Tibial nerve (tissue), 4 donors: ENCODE results near the gene GTF2H4.

Source experiments
- EP300 ChIP-seq, 2 donors: sonication (generic); formaldehyde crosslinking; IDR thresholded peaks; one replicate each; pipeline ENCODE4 v1.6.1; 2017; ENCODE audit warnings: antibody characterized with exemption in 2 of 2, mild to moderate bottlenecking in 1 of 2
- POLR2A ChIP-seq, 2 donors: fragments of 450-650 bp; IDR thresholded peaks; one replicate each; pipeline ENCODE4 v1.6.1; 2017; ENCODE audit warnings: antibody characterized with exemption in 2 of 2, mild to moderate bottlenecking in 2 of 2, moderate library complexity in 2 of 2
- TF ChIP-seq, protein P1 (sequence below), 5 experiments: fragments of 200-600 bp in 3 of 5; fragments of 450-650 bp in 2 of 5; sonication (generic) in 3 of 5; IDR thresholded peaks; one replicate each; pipeline ENCODE4 v1.5.1; 2016 to 2019; ENCODE audit warnings: antibody characterized with exemption in 5 of 5, mild to moderate bottlenecking in 3 of 5, moderate library complexity in 2 of 5

- TF ChIP-seq POLR2A (IDR thresholded peaks at IDR 0.05) = no peak
- TF ChIP-seq, protein P1, sequence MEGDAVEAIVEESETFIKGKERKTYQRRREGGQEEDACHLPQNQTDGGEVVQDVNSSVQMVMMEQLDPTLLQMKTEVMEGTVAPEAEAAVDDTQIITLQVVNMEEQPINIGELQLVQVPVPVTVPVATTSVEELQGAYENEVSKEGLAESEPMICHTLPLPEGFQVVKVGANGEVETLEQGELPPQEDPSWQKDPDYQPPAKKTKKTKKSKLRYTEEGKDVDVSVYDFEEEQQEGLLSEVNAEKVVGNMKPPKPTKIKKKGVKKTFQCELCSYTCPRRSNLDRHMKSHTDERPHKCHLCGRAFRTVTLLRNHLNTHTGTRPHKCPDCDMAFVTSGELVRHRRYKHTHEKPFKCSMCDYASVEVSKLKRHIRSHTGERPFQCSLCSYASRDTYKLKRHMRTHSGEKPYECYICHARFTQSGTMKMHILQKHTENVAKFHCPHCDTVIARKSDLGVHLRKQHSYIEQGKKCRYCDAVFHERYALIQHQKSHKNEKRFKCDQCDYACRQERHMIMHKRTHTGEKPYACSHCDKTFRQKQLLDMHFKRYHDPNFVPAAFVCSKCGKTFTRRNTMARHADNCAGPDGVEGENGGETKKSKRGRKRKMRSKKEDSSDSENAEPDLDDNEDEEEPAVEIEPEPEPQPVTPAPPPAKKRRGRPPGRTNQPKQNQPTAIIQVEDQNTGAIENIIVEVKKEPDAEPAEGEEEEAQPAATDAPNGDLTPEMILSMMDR (IDR thresholded peaks at IDR 0.05) = no peak
- no peak for TF ChIP-seq EP300 (IDR thresholded peaks at IDR 0.05)
Measured at GRCh38 chr6:30885999-30886896, 21.8 kb upstream of the GTF2H4 start.
